Astrocyte (in vitro differentiated cells and primary cell): Measurements from ENCODE around the gene R3HDML. TPM values are rescaled to one million over a fixed set of nuclear protein-coding genes. Genes with fewer than 3 reads are reported as not detected.

Experiments
- DNase-seq: peaks from one replicate; pipeline ENCODE4 v3.0.0-alpha.2; 2010; ENCODE audit warnings: low read depth
- FAIRE-seq: peaks from 2 replicates; lab custom pipeline; 2011; peaks lifted over from hg19 to GRCh38; lab: Jason Lieb, UNC
- H2AFZ ChIP-seq: 2 replicates; pipeline ENCODE4 v1.6.0; 2012; ENCODE audit warnings: low read depth, low read length, inconsistent platforms
- H3K27ac ChIP-seq: 2 replicates; pipeline ENCODE4 v1.5.1; 2011; ENCODE audit warnings: low read depth, low read length, inconsistent platforms
- H3K27me3 ChIP-seq: 2 replicates; pipeline ENCODE4 v1.6.0; 2011; ENCODE audit warnings: low read length, inconsistent platforms; ENCODE audit not compliant: insufficient read depth
- H3K36me3 ChIP-seq: 2 replicates; pipeline ENCODE4 v1.5.1; 2011; ENCODE audit warnings: low read length, inconsistent platforms; ENCODE audit not compliant: insufficient read depth
- H3K4me1 ChIP-seq: 2 replicates; pipeline ENCODE4 v1.5.1; 2011; ENCODE audit warnings: low read length, inconsistent platforms; ENCODE audit not compliant: insufficient read depth
- H3K4me2 ChIP-seq: 2 replicates; pipeline ENCODE4 v1.6.0; 2012; ENCODE audit warnings: low read length, inconsistent platforms
- H3K4me3 ChIP-seq: 2 replicates; pipeline ENCODE4 v1.5.1; 2011; ENCODE audit warnings: low read depth, mild to moderate bottlenecking, low read length, inconsistent platforms; ENCODE audit not compliant: insufficient read depth
- H3K79me2 ChIP-seq: 2 replicates; pipeline ENCODE4 v1.6.0; 2012; ENCODE audit warnings: mild to moderate bottlenecking, low read length, inconsistent platforms; ENCODE audit not compliant: insufficient read depth
- H3K9ac ChIP-seq: 2 replicates; pipeline ENCODE4 v1.6.0; 2012; ENCODE audit warnings: mild to moderate bottlenecking, low read length, inconsistent platforms
- H3K9me3 ChIP-seq: 2 replicates; pipeline ENCODE4 v1.5.1; 2012; ENCODE audit warnings: low read depth, mild to moderate bottlenecking, low read length, inconsistent platforms; ENCODE audit not compliant: insufficient read depth
- H4K20me1 ChIP-seq: 2 replicates; pipeline ENCODE4 v1.6.0; 2012; ENCODE audit warnings: low read length, inconsistent platforms; ENCODE audit not compliant: insufficient read depth
- H3K27ac Mint-ChIP-seq: one replicate; pipeline ENCODE4 v1.8.0; 2021; ENCODE audit warnings: mild to moderate bottlenecking, mixed read lengths; ENCODE audit not compliant: unreplicated experiment
- H3K27me3 Mint-ChIP-seq: one replicate; pipeline ENCODE4 v1.8.0; 2021; ENCODE audit warnings: low read depth, mixed read lengths; ENCODE audit not compliant: unreplicated experiment
- H3K36me3 Mint-ChIP-seq: one replicate; pipeline ENCODE4 v1.8.0; 2021; ENCODE audit warnings: low read depth, mixed read lengths; ENCODE audit not compliant: unreplicated experiment
- H3K4me1 Mint-ChIP-seq: one replicate; pipeline ENCODE4 v1.8.0; 2021; ENCODE audit warnings: low read depth, mixed read lengths; ENCODE audit not compliant: unreplicated experiment
- H3K4me3 Mint-ChIP-seq: one replicate; pipeline ENCODE4 v1.8.0; 2021; ENCODE audit warnings: mild to moderate bottlenecking, moderate library complexity, mixed read lengths; ENCODE audit not compliant: unreplicated experiment
- H3K9me3 Mint-ChIP-seq: one replicate; pipeline ENCODE4 v1.8.0; 2021; ENCODE audit warnings: mild to moderate bottlenecking, mixed read lengths; ENCODE audit not compliant: unreplicated experiment
- EZH2 ChIP-seq: IDR thresholded peaks from 2 replicates; pipeline ENCODE4 v1.6.1; 2012; ENCODE audit warnings: mild to moderate bottlenecking, low read length, inconsistent platforms; ENCODE audit not compliant: insufficient read depth
- total RNA-seq: library from RNA; stranded (reverse); gene quantifications from 2 replicates; pipeline ENCODE4 v1.2.1, GENCODE V29; 2021
- TF ChIP-seq, protein P1 (sequence below): IDR thresholded peaks from 2 replicates; pipeline ENCODE4 v1.5.1; 2011; ENCODE audit warnings: low read depth, mild to moderate bottlenecking, inconsistent platforms, low read length, moderate library complexity; ENCODE audit not compliant: insufficient read depth

R3HDML gene
- total RNA-seq, 1 donor from 2014 or later, result 0.25 TPM

DNA sequence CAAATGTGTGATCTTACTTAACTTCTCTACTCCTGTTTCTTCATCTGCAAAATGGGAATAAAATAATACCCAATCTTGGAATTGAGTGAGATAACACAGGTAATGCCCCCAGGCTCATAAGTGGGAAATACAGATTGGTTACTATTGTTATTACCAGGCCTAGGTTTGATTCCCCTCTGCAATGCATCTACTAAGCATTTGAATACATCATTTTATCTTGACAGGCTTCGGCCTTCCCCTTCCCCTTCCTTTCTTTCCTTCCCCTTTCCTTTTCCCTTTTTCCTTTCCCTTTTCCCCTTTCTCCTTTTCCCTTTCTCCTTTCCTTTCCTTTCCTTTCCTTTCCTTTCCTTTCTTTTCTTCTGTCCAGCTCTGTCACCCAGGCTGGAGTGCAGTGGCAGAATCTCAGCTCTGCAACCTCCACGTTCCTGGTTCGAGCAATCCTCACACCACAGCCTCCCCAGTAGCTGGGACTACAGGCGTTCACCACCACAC lies 11.4 kb downstream of the R3HDML start:
- H3K4me3 Mint-ChIP-seq, result peak overlapping the region; percentile 34
- Histone ChIP-seq H3K36me3 (no peaks in the 10 kb centered on the region), H3K4me3 (no peak overlapping the region), H3K27ac (no peak overlapping the region), H2AFZ (no peak overlapping the region), H3K4me2 (no peak overlapping the region), H3K9me3 (no peaks in the 10 kb centered on the region), H3K4me1 (no peaks in the 10 kb centered on the region), H3K27me3 (no peaks in the 10 kb centered on the region), H3K9ac (no peak overlapping the region), H4K20me1 (no peaks in the 10 kb centered on the region), H3K79me2 (no peaks in the 10 kb centered on the region)
- DNase-seq (no peak), FAIRE-seq (no peak)
- no peaks in the 10 kb centered on the region for H3K36me3 Mint-ChIP-seq
- no peak overlapping the region for H3K27ac Mint-ChIP-seq
- TF ChIP-seq EZH2, result no peak
- TF ChIP-seq, protein P1, sequence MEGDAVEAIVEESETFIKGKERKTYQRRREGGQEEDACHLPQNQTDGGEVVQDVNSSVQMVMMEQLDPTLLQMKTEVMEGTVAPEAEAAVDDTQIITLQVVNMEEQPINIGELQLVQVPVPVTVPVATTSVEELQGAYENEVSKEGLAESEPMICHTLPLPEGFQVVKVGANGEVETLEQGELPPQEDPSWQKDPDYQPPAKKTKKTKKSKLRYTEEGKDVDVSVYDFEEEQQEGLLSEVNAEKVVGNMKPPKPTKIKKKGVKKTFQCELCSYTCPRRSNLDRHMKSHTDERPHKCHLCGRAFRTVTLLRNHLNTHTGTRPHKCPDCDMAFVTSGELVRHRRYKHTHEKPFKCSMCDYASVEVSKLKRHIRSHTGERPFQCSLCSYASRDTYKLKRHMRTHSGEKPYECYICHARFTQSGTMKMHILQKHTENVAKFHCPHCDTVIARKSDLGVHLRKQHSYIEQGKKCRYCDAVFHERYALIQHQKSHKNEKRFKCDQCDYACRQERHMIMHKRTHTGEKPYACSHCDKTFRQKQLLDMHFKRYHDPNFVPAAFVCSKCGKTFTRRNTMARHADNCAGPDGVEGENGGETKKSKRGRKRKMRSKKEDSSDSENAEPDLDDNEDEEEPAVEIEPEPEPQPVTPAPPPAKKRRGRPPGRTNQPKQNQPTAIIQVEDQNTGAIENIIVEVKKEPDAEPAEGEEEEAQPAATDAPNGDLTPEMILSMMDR, result no peak
- H3K27me3 Mint-ChIP-seq, result peaks cover 16% of the 10 kb centered on the region
- H3K4me1 Mint-ChIP-seq, result no peaks in the 10 kb centered on the region
- H3K9me3 Mint-ChIP-seq, result no peaks in the 10 kb centered on the region

DNA sequence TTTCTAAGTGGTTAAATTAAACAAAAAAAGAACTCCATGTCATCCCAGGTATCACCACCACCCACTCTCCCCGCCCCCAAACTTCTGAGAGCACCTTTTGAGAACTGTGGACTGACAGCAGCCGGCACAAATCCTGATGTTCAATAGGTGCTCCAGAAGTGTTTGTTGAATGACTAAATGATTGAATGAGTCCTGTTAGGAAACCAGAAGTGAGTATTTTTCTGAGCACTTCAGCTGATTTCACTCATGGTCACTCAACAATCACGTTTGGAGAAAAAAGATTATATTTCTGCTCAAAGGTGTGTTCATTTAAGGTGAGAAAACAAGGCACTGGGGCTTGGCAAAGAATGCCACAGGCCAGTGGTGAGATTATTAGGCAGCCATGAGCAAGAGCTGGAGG lies 12.5 kb downstream of the R3HDML start:
- Mint-ChIP-seq H3K9me3 (no peaks in the 10 kb centered on the region), H3K4me1 (no peaks in the 10 kb centered on the region), H3K27me3 (peaks cover 16% of the 10 kb centered on the region), H3K27ac (no peak overlapping the region), H3K36me3 (no peaks in the 10 kb centered on the region), H3K4me3 (no peak overlapping the region)
- Histone ChIP-seq H3K4me3 (no peak overlapping the region), H4K20me1 (no peaks in the 10 kb centered on the region), H3K36me3 (no peaks in the 10 kb centered on the region), H3K4me1 (no peaks in the 10 kb centered on the region), H2AFZ (no peak overlapping the region), H3K9me3 (no peaks in the 10 kb centered on the region), H3K79me2 (no peaks in the 10 kb centered on the region), H3K27ac (no peak overlapping the region), H3K9ac (no peak overlapping the region), H3K27me3 (no peaks in the 10 kb centered on the region), H3K4me2 (no peak overlapping the region)
- FAIRE-seq (no peak), DNase-seq (no peak)
- no peak for TF ChIP-seq EZH2
- TF ChIP-seq, protein P1, result no peak

DNA sequence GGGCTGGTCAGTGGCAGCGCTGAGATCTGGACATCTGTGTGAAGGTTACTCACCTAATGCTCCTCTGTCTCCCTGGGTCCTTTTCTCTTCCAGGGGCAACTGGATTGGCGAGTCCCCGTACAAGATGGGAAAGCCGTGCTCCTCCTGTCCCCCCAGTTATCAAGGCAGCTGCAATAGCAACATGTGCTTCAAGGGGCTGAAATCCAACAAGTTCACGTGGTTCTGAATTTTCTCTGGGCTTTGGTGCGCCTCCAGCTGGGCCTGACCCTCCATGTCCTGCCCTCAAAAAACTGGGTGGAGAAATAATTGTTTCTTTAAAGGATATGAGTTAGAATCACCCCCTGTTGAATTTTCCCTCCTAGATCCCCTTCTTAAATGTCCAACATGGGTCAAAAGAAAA lies 13.7 kb downstream of the R3HDML start:
- Histone ChIP-seq H3K27ac (no peak overlapping the region), H3K9ac (no peak overlapping the region), H2AFZ (no peak overlapping the region), H3K9me3 (no peaks in the 10 kb centered on the region), H3K36me3 (no peaks in the 10 kb centered on the region), H3K4me3 (no peak overlapping the region), H4K20me1 (no peaks in the 10 kb centered on the region), H3K79me2 (no peaks in the 10 kb centered on the region), H3K4me2 (no peak overlapping the region), H3K4me1 (no peaks in the 10 kb centered on the region), H3K27me3 (no peaks in the 10 kb centered on the region)
- no peak for TF ChIP-seq EZH2
- TF ChIP-seq, protein P1, result no peak
- Mint-ChIP-seq H3K9me3 (no peaks in the 10 kb centered on the region), H3K27ac (no peak overlapping the region), H3K27me3 (peaks cover 17% of the 10 kb centered on the region), H3K4me3 (no peak overlapping the region), H3K36me3 (no peaks in the 10 kb centered on the region), H3K4me1 (no peaks in the 10 kb centered on the region)
- FAIRE-seq (no peak), DNase-seq (no peak)
